Muscle of leg (tissue), 16 donors: Measurements from ENCODE around the gene CDKN1B. TPM values are rescaled to one million over a fixed set of nuclear protein-coding genes. Genes with fewer than 3 reads are reported as not detected.

Experiments used
- DNase-seq: peaks from one replicate; pipeline ENCODE4 v3.0.0; 2013
- H3K27ac ChIP-seq: one replicate; pipeline ENCODE4 v1.5.1; 2013; ENCODE audit warnings: mild to moderate bottlenecking, low read length, control low read depth
- H3K27me3 ChIP-seq: one replicate; pipeline ENCODE4 v1.6.1; 2013; ENCODE audit warnings: low read length; ENCODE audit not compliant: control insufficient read depth, insufficient read depth
- H3K36me3 ChIP-seq: one replicate; pipeline ENCODE4 v1.6.1; 2013; ENCODE audit warnings: low read length; ENCODE audit not compliant: control insufficient read depth, insufficient read depth
- H3K4me1 ChIP-seq: one replicate; pipeline ENCODE4 v1.6.1; 2013; ENCODE audit warnings: low read length; ENCODE audit not compliant: control insufficient read depth, insufficient read depth
- H3K4me3 ChIP-seq: one replicate; pipeline ENCODE4 v1.5.1; 2013; ENCODE audit warnings: low read length, control low read depth
- H3K9me3 ChIP-seq: replicated peaks from 2 replicates; pipeline ENCODE4 v1.6.1; 2013; ENCODE audit warnings: low read depth, low read length; ENCODE audit not compliant: control insufficient read depth
- WGBS: methylation state at CpG from one replicate; pipeline ENCODE4 v1.1.5; 2013; ENCODE audit warnings: missing lambda C conversion rate; ENCODE audit not compliant: insufficient coverage; 5-methylcytosine and 5-hydroxymethylcytosine counted together
- long read RNA-seq, 11 donors: transcript quantifications; one replicate each; lab custom pipeline, GENCODE V29; 2026
- polyA plus RNA-seq, 8 donors: library from polyadenylated mRNA; unstranded; fragments of 120-200 nt; gene quantifications; one replicate each; pipeline versions ENCODE4 v1.2.1 to v1.2.3, GENCODE V29; 2013; ENCODE audit warnings: inconsistent platforms in 1 of 8, low replicate concordance in 1 of 8; ENCODE audit not compliant: insufficient read length in 8 of 8, insufficient read depth in 1 of 8
- total RNA-seq: library from RNA; stranded (reverse); fragments of 120-200 nt; gene quantifications from one replicate; pipeline ENCODE4 v1.2.4, GENCODE V29; 2013

Gene CDKN1B
- total RNA-seq (36.6 TPM), polyA plus RNA-seq (10 to 100 TPM; 40.7 to 53.7 (median 46.2) TPM)
- long read RNA-seq, donor 1, transcript CDKN1B-201 (3 exons, 2,657 nt) = major isoform, 9 of 9 reads
- long read RNA-seq, donor 1, partial matches to known transcripts = 0 of 9 reads
- long read RNA-seq, donor 1, other reads (novel, unspliced or antisense) = 0 of 9 reads
- long read RNA-seq, donor 2, partial matches to known transcripts = 0 of 4 reads
- long read RNA-seq, donor 2, other reads (novel, unspliced or antisense) = 0 of 4 reads
- long read RNA-seq, donor 3, transcript CDKN1B-201 (3 exons, 2,657 nt) = major isoform, 10 of 10 reads
- long read RNA-seq, donor 3, partial matches to known transcripts = 0 of 10 reads
- long read RNA-seq, donor 3, other reads (novel, unspliced or antisense) = 0 of 10 reads
- long read RNA-seq, donor 4, transcript CDKN1B-201 (3 exons, 2,657 nt) = major isoform, 18 of 18 reads
- long read RNA-seq, donor 4, partial matches to known transcripts = 0 of 18 reads
- long read RNA-seq, donor 4, other reads (novel, unspliced or antisense) = 0 of 18 reads
- long read RNA-seq, donor 5, transcript CDKN1B-201 (3 exons, 2,657 nt) = major isoform, 41 of 41 reads
- long read RNA-seq, donor 5, partial matches to known transcripts = 0 of 41 reads
- long read RNA-seq, donor 5, other reads (novel, unspliced or antisense) = 0 of 41 reads
- long read RNA-seq, donor 6, transcript CDKN1B-201 (3 exons, 2,657 nt) = major isoform, 39 of 39 reads
- long read RNA-seq, donor 6, partial matches to known transcripts = 0 of 39 reads
- long read RNA-seq, donor 6, other reads (novel, unspliced or antisense) = 0 of 39 reads
- long read RNA-seq, donor 7, transcript CDKN1B-201 (3 exons, 2,657 nt) = major isoform, 29 of 29 reads
- long read RNA-seq, donor 7, partial matches to known transcripts = 0 of 29 reads
- long read RNA-seq, donor 7, other reads (novel, unspliced or antisense) = 0 of 29 reads
- long read RNA-seq, donor 8, transcript CDKN1B-201 (3 exons, 2,657 nt) = major isoform, 30 of 30 reads
- long read RNA-seq, donor 8, partial matches to known transcripts = 0 of 30 reads
- long read RNA-seq, donor 8, other reads (novel, unspliced or antisense) = 0 of 30 reads
- long read RNA-seq, donor 9, transcript CDKN1B-201 (3 exons, 2,657 nt) = major isoform, 22 of 22 reads
- long read RNA-seq, donor 9, partial matches to known transcripts = 0 of 22 reads
- long read RNA-seq, donor 9, other reads (novel, unspliced or antisense) = 0 of 22 reads
- long read RNA-seq, donor 10, transcript CDKN1B-201 (3 exons, 2,657 nt) = major isoform, 33 of 33 reads
- long read RNA-seq, donor 10, partial matches to known transcripts = 0 of 33 reads
- long read RNA-seq, donor 10, other reads (novel, unspliced or antisense) = 0 of 33 reads
- long read RNA-seq, donor 11, transcript CDKN1B-201 (3 exons, 2,657 nt) = major isoform, 16 of 22 reads
- long read RNA-seq, donor 11, partial matches to known transcripts = 6 of 22 reads
- long read RNA-seq, donor 11, other reads (novel, unspliced or antisense) = 0 of 22 reads

- peak; percentile 97 for DNase-seq
- peaks cover 28% of the 10 kb centered on the region for H3K4me1 ChIP-seq
- peak within 1 kb of the TSS; percentile 79 for H3K4me3 ChIP-seq
- H3K36me3 ChIP-seq = peaks cover 15% of the 10 kb centered on the region
- no peaks in the 10 kb centered on the region for H3K9me3 ChIP-seq
- peak within 1 kb of the TSS; percentile 98 for H3K27ac ChIP-seq
- under 1% methylated on average over 81 of the region's 81 CpGs for WGBS
- H3K27me3 ChIP-seq = no peaks in the 10 kb centered on the region
Observed at GRCh38 chr12:12716793-12717585, at the start of gene CDKN1B. Gene CDKN1B (plus strand): TSS chr12:12717368. CDS start chr12:12717840, 472 bp downstream.

- no peak overlapping the region for H3K27ac ChIP-seq
- no peaks in the 10 kb centered on the region for H3K27me3 ChIP-seq
- no peaks in the 10 kb centered on the region for H3K36me3 ChIP-seq
- H3K4me3 ChIP-seq = no peak overlapping the region
- no peaks in the 10 kb centered on the region for H3K4me1 ChIP-seq
- H3K9me3 ChIP-seq = no peaks in the 10 kb centered on the region
- no peak for DNase-seq
- no CpG with 5 or more reads among the region's 1 CpG for WGBS
Observed at GRCh38 chr12:12668005-12668404, 49.2 kb upstream of the CDKN1B start.

GRCh38 chr12:12669020-12669419 is 48.1 kb upstream of the CDKN1B start:
- H3K36me3 ChIP-seq = no peaks in the 10 kb centered on the region
- H3K27ac ChIP-seq = no peak overlapping the region
- WGBS = no CpG with 5 or more reads among the region's 2 CpGs
- H3K9me3 ChIP-seq = no peaks in the 10 kb centered on the region
- no peaks in the 10 kb centered on the region for H3K27me3 ChIP-seq
- H3K4me1 ChIP-seq = no peaks in the 10 kb centered on the region
- no peak for DNase-seq
- no peak overlapping the region for H3K4me3 ChIP-seq

- no peaks in the 10 kb centered on the region for H3K9me3 ChIP-seq
- H3K36me3 ChIP-seq = no peaks in the 10 kb centered on the region
- H3K4me1 ChIP-seq = no peaks in the 10 kb centered on the region
- H3K27me3 ChIP-seq = no peaks in the 10 kb centered on the region
- WGBS = 40% methylated on average over 1 of the region's 8 CpGs
- no peak for DNase-seq
- no peak overlapping the region for H3K27ac ChIP-seq
- no peak overlapping the region for H3K4me3 ChIP-seq
Observed at GRCh38 chr12:12671850-12672660, 45.1 kb upstream of the CDKN1B start.

- no peak overlapping the region for H3K27ac ChIP-seq
- H3K36me3 ChIP-seq = no peaks in the 10 kb centered on the region
- no peak overlapping the region for H3K4me3 ChIP-seq
- H3K4me1 ChIP-seq = no peaks in the 10 kb centered on the region
- H3K27me3 ChIP-seq = no peaks in the 10 kb centered on the region
- WGBS = 77% methylated on average over 2 of the region's 3 CpGs
- H3K9me3 ChIP-seq = no peaks in the 10 kb centered on the region
- no peak for DNase-seq
Observed at GRCh38 chr12:12673296-12673695, 43.9 kb upstream of the CDKN1B start.

- Histone ChIP-seq H3K36me3 (no peaks in the 10 kb centered on the region), H3K9me3 (no peaks in the 10 kb centered on the region), H3K27me3 (no peaks in the 10 kb centered on the region), H3K4me3 (no peak overlapping the region), H3K4me1 (no peaks in the 10 kb centered on the region), H3K27ac (no peak overlapping the region)
- WGBS = no CpG with 5 or more reads among the region's 3 CpGs
- DNase-seq = no peak
Observed at GRCh38 chr12:12676605-12677004, 40.6 kb upstream of the CDKN1B start.

GRCh38 chr12:12681061-12681765 is 36.0 kb upstream of the CDKN1B start:
- Histone ChIP-seq H3K4me3 (no peak overlapping the region), H3K27ac (no peak overlapping the region), H3K36me3 (no peaks in the 10 kb centered on the region), H3K27me3 (no peaks in the 10 kb centered on the region), H3K4me1 (no peaks in the 10 kb centered on the region), H3K9me3 (no peaks in the 10 kb centered on the region)
- DNase-seq = no peak
- 77% methylated on average over 3 of the region's 5 CpGs for WGBS

- no peaks in the 10 kb centered on the region for H3K27me3 ChIP-seq
- no peak overlapping the region for H3K4me3 ChIP-seq
- no peaks in the 10 kb centered on the region for H3K36me3 ChIP-seq
- H3K9me3 ChIP-seq = no peaks in the 10 kb centered on the region
- DNase-seq = no peak
- no peak overlapping the region for H3K27ac ChIP-seq
- no peaks in the 10 kb centered on the region for H3K4me1 ChIP-seq
Observed at GRCh38 chr12:12682284-12682683, 34.9 kb upstream of the CDKN1B start.
